Measurements from ENCODE around the gene MED15.

The MED15 gene

DNA sequence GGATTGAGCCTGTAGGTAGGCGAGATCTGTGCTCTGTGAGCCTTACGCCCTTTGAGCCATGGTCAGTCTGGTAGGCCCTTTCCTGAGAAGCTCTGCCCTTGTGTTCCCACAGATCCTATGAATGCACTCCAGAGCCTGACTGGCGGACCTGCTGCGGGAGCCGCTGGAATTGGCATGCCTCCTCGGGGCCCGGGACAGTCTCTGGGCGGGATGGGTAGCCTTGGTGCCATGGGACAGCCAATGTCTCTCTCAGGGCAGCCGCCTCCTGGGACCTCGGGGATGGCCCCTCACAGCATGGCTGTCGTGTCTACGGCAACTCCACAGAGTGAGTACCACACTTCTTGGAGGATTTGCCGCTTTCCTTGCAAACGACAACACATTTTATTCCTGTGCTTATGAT is 47.4 kb downstream of the MED15 start:
- ATAC-seq = no peak

DNA sequence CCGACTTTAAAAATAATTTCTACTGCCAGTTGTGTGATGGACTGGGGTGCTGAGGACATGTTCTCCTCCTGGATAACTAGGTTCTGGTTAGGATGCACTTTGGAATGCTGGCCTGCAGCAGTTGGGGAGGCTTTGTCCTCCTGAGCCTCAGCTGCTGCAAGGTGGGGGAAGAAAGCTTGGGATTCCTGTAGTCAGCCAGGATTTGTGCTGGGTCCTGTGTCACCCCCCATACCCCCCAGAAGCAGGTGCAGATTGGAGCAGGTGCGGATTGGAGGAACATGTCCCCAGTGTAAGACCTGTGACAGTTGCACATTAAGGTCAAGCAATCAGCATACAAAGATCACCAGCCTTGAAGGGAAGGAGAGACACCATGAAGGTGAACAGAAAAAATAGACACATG is 51.1 kb downstream of the MED15 start:
- no peak for ATAC-seq

DNA sequence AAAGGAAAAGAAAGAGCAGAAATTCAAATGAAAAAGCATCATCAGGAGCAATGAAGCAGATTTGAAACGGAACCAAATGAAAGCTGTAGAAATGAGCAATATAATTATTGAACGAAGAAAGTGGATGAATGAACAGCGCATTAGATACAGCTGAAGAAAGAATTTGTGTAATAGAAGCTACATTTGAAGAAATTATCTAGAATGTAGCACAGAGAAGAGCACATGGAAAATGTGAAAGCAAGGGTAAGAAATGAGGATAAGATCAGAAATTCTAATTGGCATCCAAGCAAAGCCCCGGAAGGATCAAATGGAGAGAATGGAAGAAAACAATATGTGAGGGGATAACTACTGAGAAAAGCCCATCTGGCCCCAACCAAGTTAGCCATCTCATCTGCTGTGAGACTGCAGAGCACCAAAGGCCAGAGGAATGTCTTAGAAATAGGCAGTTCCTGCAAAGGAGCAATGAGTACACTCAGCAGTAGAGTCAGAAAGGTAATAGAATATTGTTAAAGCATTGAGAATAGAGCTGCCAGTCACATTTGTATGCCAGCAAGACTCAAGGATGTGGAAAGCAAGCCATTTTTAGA is 51.9 kb downstream of the MED15 start:
- ATAC-seq = no peak

DNA sequence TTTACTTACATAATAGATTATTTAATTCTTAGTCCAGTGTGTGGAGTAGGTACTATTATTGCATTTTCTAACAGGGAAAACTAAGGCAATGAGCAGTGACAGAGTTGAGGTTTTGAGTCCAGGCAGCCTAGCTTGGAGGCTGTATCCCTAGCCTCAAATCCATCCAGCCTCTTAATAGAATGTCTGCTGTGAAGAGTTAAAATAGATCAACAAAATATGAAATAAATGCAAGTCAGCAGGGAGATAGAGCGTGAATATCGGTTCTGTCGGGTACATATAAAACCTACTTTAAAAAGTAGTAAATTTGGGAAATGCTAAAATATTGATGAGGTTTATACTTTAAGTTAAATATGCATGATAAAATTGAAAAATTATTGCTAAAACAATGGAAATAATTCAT is 53.3 kb downstream of the MED15 start:
- ATAC-seq = no peak

DNA sequence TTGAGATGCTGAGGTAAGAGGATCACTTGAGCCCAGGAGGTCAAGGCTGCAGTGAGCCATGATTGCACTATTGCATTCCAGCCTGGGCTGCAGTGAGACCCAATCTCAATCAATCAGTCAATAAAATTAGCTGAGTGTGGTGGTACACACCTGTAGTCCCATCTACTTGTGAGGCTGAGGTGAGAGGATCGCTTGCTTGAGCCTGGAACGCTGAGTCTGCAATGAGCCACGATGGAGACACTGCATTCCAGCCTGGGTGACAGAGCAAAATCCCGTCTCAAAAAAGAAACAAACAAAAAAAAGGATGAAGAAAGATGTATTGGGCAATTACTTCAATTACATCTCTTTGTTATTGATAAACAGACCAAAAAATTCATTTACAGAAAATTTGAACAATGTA is 54.5 kb downstream of the MED15 start:
- ATAC-seq = no peak

DNA sequence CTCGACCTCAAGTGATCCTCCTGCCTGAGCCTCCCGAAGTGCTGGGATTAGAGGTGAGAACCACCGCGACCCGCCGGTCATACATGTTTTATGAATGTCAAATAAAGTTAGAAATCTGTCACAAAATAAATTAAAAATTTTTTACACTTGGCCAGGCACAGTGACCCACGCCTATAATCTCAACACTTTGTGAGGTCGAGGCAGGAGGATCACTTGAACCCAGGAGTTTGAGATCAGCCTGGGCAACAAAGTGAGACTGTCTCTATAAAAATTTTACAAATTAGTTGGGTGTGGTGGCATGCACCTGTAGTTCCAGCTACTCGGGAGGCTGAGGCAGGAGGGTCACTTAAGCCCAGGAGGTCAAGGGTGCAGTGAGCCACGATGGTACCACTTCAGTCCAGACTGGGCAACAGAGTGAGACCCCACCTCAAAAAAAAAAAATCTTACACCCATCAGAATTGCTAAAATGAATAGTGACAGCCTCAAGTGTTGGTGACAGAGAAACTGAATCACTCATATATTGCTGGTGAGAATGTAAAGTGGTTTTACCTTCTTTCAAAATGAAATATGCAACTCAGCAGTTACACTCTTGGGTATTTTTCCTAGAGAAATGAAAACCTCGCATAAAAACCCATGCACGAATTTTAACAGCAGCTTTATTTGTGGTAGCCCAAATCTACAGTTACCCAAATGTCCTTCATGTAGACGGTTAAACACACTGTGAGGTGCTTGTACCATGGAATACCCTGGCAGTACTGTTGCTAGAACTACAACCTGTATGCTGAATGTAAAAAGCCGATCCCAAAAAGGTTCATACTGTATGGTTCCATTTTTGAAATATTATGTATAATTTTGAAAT is 55.4 kb downstream of the MED15 start:
- peak in 1 of 2 donors; percentile 21 for ATAC-seq

DNA sequence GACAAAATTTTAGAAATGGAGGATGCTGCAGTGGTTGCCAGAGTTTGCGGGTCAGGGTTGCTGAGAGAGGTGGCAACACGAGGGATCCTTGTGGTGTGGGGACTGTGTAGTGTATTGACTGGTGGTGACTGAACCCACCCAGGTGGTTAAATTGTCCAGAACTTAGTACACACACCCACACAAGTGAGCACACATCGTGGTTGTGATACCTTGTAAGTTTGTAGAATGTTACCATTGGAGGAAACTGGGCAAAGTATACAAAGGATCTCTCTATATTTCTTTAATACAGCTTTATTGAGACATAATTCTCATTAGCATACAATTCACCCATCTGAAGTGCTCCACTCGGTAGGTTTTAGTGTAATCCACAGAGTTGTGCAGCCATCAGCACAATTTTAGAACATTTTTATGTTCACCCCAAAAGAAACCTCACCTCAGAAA is 56.1 kb downstream of the MED15 start:
- ATAC-seq = peak in 1 of 2 donors; percentile 41

DNA sequence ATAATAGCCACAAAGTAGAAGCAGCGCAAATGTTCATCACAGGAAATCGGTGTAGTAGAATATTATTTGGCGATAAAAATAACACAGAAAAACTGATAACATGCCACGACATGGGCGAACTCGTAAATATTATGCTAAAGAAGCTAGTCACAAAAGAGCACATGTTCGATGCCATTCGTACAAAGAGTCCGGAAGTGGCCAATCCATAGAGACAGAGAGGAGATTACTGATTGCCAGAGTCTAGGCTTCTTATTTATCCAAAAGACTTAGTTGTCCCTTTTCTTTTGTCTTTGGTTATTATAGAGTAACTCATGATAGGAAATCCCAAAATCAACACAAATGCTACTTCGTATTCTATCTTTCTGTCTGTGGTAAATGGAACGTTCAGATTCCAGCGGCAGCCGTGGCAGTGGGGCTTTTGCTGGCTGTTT is 56.5 kb downstream of the MED15 start:
- ATAC-seq = no peak

DNA sequence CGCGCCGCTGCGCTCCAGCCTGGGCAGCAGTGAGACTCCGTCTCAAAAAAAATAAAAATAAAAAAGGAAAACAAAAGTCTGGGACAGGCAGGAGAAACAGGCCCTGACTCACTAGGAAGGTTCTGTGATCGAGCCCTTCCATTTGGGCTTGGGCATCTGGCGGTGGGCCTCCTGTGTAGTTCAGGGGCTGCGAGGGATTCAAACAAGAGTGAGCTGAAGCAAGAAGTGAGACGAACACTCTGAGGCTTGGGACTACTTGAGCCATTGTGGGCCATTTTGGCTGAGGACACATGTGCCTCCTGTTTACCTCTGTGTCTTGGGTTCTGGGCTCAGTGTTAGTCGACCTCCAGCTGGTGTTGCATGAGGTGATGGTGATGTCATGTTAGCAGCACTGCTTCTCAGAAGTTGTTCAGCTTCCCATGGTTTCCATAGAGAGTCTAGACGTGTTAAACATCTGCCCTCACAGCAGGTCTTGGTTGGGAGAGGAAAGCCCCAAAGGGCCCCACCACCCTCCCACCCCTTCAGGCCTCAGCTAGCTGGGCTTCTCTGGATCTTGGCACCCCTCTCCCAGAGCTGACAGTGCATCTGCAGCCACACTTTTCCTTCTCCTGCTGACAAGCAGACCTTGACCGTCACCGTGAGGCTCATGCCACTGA is 57.8 kb downstream of the MED15 start:
- no peak for ATAC-seq

DNA sequence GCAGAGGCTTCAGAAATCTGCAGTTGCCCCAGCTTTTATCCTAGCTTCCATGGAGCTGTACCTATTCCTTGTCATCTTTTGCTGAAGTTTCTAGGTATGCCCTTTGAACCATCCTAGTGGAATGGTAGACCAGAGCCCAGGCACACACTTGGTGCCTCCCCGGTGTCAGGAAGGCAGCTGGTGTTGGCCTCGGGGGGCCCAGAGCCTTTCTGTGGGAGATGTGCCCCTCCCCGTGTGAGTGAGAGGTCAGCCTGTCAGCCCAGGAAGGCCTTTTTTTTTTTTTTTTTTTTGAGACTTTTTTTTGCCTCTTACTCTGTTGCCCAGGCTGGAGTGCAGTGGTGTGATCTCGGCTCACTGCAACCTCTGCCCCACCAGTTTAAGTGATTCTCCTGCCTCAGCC is 58.4 kb downstream of the MED15 start:
- ATAC-seq = no peak

DNA sequence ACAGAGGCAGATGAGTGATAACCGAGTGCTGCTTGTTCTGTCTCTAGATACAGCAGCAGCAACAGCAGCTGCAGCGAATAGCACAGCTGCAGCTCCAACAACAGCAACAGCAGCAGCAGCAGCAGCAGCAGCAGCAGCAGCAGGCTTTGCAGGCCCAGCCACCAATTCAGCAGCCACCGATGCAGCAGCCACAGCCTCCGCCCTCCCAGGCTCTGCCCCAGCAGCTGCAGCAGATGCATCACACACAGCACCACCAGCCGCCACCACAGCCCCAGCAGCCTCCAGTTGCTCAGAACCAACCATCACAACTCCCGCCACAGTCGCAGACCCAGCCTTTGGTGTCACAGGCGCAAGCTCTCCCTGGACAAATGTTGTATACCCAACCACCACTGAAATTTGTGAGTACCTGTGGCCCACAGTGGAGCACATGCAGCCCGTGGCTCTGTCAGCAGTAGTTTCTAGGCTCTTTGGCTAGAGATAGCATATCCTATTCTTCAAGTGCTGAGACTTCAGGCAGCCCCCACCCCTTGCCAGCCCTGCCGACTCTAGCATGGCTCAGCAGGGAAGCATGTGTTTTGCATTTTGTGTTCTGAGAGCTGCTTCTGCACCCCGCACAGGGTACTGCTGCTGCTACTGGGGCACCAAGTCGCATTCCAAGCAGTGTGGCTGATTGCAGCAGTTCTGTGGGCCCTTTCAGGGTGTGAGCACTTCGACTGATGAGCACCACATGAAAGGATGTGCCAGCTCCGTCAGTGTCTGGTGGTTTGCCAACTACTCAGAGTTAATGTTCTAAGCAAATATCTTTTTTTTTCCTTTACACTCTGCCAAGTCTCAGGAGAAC is 59.2 kb downstream of the MED15 start:
- peak; percentile 19 to 33 for ATAC-seq

DNA sequence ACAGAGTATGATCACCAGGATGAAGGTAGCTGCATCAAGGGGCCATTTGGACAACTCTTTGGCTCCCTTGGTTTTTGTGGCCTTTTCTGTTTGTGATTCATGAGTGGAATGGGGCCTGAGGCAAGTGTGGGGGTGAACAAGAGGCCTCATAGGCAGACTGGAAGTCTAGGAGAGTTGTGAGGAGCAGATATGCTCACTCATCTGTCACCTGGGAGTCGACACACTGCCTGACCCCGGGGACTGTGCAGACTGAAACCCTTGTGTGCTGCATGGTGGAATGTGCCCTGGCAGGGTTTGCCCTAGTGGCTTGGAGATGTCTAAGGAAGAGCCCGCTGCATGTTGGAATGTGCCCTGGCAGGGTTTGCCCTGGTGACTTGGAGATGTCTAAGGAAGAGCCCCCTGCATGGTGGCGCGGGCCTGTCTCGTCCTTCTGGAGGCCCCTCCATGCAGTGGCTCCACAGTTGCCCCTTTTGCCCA is 60.0 kb downstream of the MED15 start:
- no peak for ATAC-seq

DNA sequence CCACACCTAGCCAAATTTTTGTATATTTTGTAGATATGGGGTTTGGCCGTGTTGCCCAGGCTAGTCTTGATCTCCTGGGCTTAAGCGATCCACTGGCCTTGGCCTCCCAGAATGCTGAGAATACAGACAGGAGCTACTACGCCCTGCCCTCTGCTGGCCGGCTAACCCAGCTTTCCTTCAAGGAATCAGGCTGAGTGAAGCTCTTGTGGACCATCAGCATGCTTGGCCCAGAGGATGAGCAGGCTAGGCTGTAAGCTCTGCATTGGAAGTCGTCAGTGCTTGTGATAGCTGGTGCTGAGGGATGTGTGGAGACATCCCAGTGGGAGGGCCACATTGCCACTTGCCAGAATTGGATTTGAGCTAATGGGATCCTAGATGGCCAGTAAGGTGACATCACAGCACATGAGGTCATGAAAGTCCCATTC is 60.6 kb downstream of the MED15 start:
- ATAC-seq = no peak

DNA sequence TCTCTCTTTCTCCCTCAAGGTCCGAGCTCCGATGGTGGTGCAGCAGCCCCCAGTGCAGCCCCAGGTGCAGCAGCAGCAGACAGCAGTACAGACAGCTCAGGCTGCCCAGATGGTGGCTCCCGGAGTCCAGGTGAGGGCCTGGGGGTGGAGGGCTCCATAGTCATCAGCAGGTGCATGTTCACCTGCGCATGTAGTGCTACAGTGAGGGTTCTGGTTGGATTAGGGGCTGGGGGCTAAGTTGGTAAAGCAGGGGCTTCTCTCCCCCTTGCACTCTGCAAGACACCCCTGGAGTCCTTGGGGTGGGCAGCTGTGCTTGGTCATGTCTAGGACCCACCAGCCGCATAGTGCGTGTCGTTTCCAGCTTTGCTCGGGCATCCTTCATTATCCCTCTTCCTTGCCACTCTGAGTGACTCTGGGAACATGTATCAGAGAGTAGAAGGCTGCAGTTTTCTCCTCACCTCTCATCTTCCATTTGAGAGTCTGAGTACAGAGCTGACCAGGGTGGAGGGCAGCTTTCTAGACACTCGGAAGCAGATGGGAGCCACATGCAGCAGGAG is 61.2 kb downstream of the MED15 start:
- no peak for ATAC-seq

DNA sequence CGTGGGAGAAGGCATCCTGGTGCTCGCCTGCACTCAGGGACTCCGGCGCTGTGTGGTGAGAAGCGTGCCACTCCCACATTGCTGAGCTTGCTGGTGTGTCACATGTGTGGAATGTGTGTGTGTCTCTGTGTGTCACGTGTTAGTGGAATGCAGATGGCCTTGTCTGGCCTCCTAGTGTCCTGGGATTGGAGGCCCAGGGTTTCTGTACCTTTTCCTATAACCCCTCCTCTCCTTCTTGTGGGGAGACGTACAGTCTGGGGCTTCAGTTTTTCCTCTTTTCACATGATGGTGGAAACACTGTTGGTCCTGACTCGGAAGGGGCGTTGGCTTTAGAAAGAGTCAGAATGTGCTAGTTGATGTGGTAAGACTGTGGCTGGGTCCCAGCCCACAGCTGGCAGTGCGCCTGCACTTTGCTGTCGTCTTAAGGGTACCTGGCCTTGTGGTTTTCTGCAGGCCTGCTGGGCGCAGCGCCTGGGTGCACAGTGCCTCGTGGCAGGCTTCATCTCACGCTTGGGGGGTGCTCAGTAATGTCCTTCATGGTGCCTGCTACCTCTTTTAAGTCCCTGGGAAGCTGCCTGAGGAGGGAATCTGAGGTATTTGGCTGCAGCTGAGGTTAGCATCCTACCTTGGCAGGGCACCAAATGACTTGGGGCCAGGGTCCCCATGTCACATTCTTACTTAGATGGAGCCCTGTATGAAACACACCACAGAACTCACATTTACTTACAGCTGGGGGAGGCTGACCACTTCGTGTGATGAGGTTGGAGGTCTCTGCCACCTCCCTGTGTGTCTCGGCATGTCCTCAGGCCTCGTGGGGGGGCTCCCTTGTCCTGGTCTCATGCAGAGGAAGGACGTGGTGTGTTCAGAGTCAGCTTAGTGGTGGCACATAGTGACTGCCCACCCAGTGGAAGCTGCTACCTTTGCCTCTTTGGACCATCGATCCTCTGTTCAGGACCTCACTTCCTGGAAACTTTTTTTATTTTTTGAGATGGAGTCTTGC is 61.9 kb downstream of the MED15 start:
- peak; percentile 83 for ATAC-seq

DNA sequence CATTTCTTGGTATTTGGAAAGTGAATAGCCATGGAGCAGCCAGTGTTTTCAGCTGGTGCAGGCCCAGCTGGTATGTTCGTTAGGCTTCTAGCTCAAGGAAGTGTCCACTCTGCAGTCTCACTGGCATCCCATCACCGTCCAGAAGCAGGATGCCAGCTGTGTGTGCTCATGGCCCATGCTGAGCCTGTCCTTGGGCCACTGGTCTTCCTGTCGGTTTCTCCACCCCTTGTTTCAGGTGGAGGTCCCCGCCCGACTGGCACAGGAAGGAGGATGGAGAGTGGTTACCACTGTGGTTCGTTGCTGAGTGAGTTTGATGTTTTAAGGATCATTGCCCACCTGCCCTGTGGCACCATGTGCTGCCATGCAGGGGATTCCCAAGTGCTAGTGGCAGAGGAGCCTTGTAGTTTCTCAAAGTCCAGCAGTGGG is 63.7 kb downstream of the MED15 start:
- ATAC-seq = no peak

DNA sequence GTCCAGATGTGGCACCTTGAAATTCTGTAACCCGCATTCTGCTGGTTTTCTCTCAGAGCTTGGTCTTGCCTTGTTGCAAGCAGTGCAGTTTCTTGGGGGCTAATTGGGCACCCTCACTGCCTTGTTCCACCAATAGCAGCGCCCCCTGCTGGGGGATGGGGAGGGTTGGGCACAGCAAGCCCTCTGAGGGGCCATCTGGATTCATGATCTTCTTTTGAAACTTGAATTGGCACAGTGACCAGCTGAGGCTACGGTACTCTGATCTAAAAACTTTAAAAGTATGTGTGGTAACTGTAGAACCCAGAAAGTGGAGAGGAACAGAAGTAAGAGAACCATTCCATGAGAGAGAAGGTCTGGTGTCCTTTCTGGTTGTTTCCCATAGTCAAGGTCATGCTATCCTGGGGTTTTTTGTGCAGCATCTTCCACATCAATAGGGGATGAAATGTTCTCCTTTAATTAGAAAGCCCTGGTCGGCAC is 64.2 kb downstream of the MED15 start:
- peak in 1 of 2 donors; percentile 12 for ATAC-seq

DNA sequence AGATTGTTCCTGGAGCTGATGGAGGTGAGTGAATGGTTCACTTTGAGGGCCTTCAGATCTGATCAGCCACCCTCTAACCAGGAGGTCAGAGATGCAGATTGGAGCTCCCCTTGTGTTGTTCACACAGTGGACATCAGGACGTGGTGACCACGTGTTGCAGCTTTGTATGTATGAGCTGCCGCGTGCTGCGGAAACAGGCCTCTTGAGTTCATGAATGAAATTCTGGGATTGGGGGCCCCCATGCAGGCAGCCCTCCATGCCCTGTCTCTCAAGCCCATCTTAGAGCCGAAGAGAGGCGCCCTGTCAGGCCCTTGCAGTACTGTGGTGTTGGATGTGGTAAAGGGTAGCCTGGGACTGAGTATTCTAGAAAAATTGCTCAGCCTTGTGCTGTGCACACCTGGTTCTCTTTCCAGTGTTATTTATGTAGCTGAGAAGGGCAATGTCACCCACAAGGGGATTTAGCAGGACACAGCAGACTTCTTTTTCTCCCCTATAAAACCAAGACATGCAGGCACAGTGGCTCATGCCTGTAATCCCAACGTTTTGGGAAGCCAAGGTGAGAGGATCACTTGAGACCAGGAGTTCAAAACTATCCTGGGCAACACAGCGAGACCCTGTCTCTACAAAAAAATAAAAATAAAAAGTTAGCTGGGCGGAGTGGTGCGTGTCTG is 64.9 kb downstream of the MED15 start:
- ATAC-seq = no peak

DNA sequence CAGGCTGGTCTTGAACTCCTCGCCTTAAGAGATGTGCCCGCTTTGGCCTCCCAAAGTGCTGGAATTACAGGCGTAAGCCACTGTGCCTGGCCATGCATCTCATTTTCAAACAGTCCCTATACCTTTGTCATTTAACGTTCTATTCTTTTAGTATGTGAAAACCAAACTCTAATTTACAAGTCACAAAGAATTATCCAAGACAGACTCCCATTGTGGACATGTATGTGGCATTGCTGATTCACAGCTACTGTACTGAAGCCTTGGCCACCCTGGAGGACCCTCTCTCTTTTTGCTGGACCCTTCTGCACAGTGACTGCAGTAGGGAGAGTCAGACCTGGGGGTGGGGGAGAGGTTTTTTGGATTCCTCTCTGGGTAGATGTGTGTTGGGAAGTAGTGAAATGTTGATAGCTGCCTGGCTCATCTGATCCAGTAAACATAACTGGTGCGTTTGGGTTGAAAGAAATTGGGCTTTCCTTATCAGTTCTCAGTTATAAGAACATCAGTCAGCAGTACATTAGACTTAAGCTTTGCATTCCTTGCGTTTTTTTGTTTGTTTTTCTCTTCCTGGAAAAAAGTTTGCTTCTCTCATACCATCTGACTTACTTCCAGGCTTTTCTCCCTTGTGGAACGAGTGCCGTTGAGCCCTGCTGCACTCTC is 65.9 kb downstream of the MED15 start:
- no peak for ATAC-seq

Data from activated CD4-positive, CD25-positive, alpha-beta regulatory T cell treated with anti-CD3 and anti-CD28 coated beads, Interleukin-2, amount 50 U/mL, for 24 hours (primary cell).